ENCODE measurements around the gene LEFTY2.

The LEFTY2 gene

GRCh38 chr1:225906467-225906866 lies 34.6 kb downstream of the LEFTY2 start:
- Histone ChIP-seq H3K9me3 (ENCODE audit: control insufficient read depth, low read length) (no peaks in the 10 kb centered on the region), H3K18ac (ENCODE audit: low read depth in 1 of 2, low read length in 2 of 2) (no peak overlapping the region), H3K27me3 (ENCODE audit: control insufficient read depth in 1 of 2, insufficient read depth in 1 of 2, low read length in 2 of 2) (peaks cover 0 to 2% of the 10 kb centered on the region in 2 experiments), H2BK15ac (ENCODE audit: low read depth, poor library complexity, severe bottlenecking) (no peak overlapping the region), H2BK120ac (ENCODE audit: low read depth, low read length) (no peak overlapping the region), H3K4me2 (ENCODE audit: low read length, poor library complexity, severe bottlenecking) (no peak overlapping the region), H3K27ac (ENCODE audit: low read length, poor library complexity, severe bottlenecking) (no peak overlapping the region), H3K79me1 (replicated peaks; ENCODE audit: low read length, poor library complexity, severe bottlenecking) (no peaks in the 10 kb centered on the region), H3K4ac (ENCODE audit: low read depth in 1 of 2, low read length in 2 of 2) (no peak overlapping the region), H4K8ac (ENCODE audit: low read length) (no peak overlapping the region), H3K9ac (ENCODE audit: low read length) (no peak overlapping the region), H4K91ac (ENCODE audit: low read length) (no peak overlapping the region), H2AK5ac (ENCODE audit: low read length, severe bottlenecking) (no peak overlapping the region), H3K23ac (ENCODE audit: low read length in 2 of 2) (no peak overlapping the region), H2BK12ac (ENCODE audit: low read length in 2 of 2) (no peak overlapping the region), H3K36me3 (ENCODE audit: control insufficient read depth in 1 of 2, insufficient read depth in 2 of 2, low read depth in 1 of 2, low read length in 2 of 2) (no peaks in the 10 kb centered on the region), H3K4me3 (ENCODE audit: insufficient read depth in 1 of 2, low read depth in 1 of 2, low read length in 2 of 2) (no peak overlapping the region), H2BK5ac (ENCODE audit: low read depth, low read length, poor library complexity, severe bottlenecking) (no peak overlapping the region), H3K14ac (ENCODE audit: low read length in 2 of 2) (no peak overlapping the region), H3K4me1 (ENCODE audit: control insufficient read depth, insufficient read depth, low read depth, low read length) (peaks cover 2% of the 10 kb centered on the region), H2AFZ (ENCODE audit: low read depth, low read length) (no peak overlapping the region)
- no peak for DNase-seq
- 88% methylated on average over 6 of the region's 6 CpGs for WGBS

- H2BK120ac ChIP-seq (ENCODE audit: low read depth, low read length), result no peak overlapping the region
- H3K27ac ChIP-seq (ENCODE audit: low read length, poor library complexity, severe bottlenecking), result no peak overlapping the region
- peaks cover 4% of the 10 kb centered on the region for H3K4me1 ChIP-seq (ENCODE audit: control insufficient read depth, insufficient read depth, low read depth, low read length)
- no peaks in the 10 kb centered on the region for H3K36me3 ChIP-seq (ENCODE audit: control insufficient read depth in 1 of 2, insufficient read depth in 2 of 2, low read depth in 1 of 2, low read length in 2 of 2)
- H2AFZ ChIP-seq (ENCODE audit: low read depth, low read length), result no peak overlapping the region
- no peak overlapping the region for H3K9ac ChIP-seq (ENCODE audit: low read length)
- H3K18ac ChIP-seq (ENCODE audit: low read depth in 1 of 2, low read length in 2 of 2), result no peak overlapping the region
- H3K79me1 ChIP-seq (replicated peaks; ENCODE audit: low read length, poor library complexity, severe bottlenecking), result no peaks in the 10 kb centered on the region
- H2BK15ac ChIP-seq (ENCODE audit: low read depth, poor library complexity, severe bottlenecking), result no peak overlapping the region
- H3K4ac ChIP-seq (ENCODE audit: low read depth in 1 of 2, low read length in 2 of 2), result no peak overlapping the region
- H3K27me3 ChIP-seq (ENCODE audit: control insufficient read depth in 1 of 2, insufficient read depth in 1 of 2, low read length in 2 of 2), result peaks cover 0 to 2% of the 10 kb centered on the region in 2 experiments
- H3K4me2 ChIP-seq (ENCODE audit: low read length, poor library complexity, severe bottlenecking), result no peak overlapping the region
- DNase-seq, result no peak
- H2BK5ac ChIP-seq (ENCODE audit: low read depth, low read length, poor library complexity, severe bottlenecking), result no peak overlapping the region
- H4K91ac ChIP-seq (ENCODE audit: low read length), result peak overlapping the region; percentile 9
- H2BK12ac ChIP-seq (ENCODE audit: low read length in 2 of 2), result no peak overlapping the region
- H4K8ac ChIP-seq (ENCODE audit: low read length), result no peak overlapping the region
- no peak overlapping the region for H2AK5ac ChIP-seq (ENCODE audit: low read length, severe bottlenecking)
- peak overlapping the region in 1 of 2 experiments; percentile 36 for H3K23ac ChIP-seq (ENCODE audit: low read length in 2 of 2)
- WGBS, result 87% methylated on average over 4 of the region's 4 CpGs
- no peaks in the 10 kb centered on the region for H3K9me3 ChIP-seq (ENCODE audit: control insufficient read depth, low read length)
- no peak overlapping the region for H3K4me3 ChIP-seq (ENCODE audit: insufficient read depth in 1 of 2, low read depth in 1 of 2, low read length in 2 of 2)
- H3K14ac ChIP-seq (ENCODE audit: low read length in 2 of 2), result no peak overlapping the region
Measured at GRCh38 chr1:225903623-225904022, 37.4 kb downstream of the LEFTY2 start.

- no peak overlapping the region for H3K18ac ChIP-seq (ENCODE audit: low read depth in 1 of 2, low read length in 2 of 2)
- peak overlapping the region in 1 of 2 experiments; percentile 61 for H3K14ac ChIP-seq (ENCODE audit: low read length in 2 of 2)
- no peak overlapping the region for H4K8ac ChIP-seq (ENCODE audit: low read length)
- H2BK15ac ChIP-seq (ENCODE audit: low read depth, poor library complexity, severe bottlenecking), result no peak overlapping the region
- no peak overlapping the region for H3K9ac ChIP-seq (ENCODE audit: low read length)
- H3K4ac ChIP-seq (ENCODE audit: low read depth in 1 of 2, low read length in 2 of 2), result no peak overlapping the region
- H2BK12ac ChIP-seq (ENCODE audit: low read length in 2 of 2), result no peak overlapping the region
- WGBS, result 23% methylated on average over 3 of the region's 4 CpGs
- no peak for DNase-seq
- H2BK120ac ChIP-seq (ENCODE audit: low read depth, low read length), result no peak overlapping the region
- no peaks in the 10 kb centered on the region for H3K79me1 ChIP-seq (replicated peaks; ENCODE audit: low read length, poor library complexity, severe bottlenecking)
- H2AK5ac ChIP-seq (ENCODE audit: low read length, severe bottlenecking), result no peak overlapping the region
- H3K36me3 ChIP-seq (ENCODE audit: control insufficient read depth in 1 of 2, insufficient read depth in 2 of 2, low read depth in 1 of 2, low read length in 2 of 2), result no peaks in the 10 kb centered on the region
- H4K91ac ChIP-seq (ENCODE audit: low read length), result no peak overlapping the region
- H2AFZ ChIP-seq (ENCODE audit: low read depth, low read length), result no peak overlapping the region
- no peak overlapping the region for H3K4me3 ChIP-seq (ENCODE audit: insufficient read depth in 1 of 2, low read depth in 1 of 2, low read length in 2 of 2)
- H3K4me1 ChIP-seq (ENCODE audit: control insufficient read depth, insufficient read depth, low read depth, low read length), result peaks cover 9% of the 10 kb centered on the region
- no peaks in the 10 kb centered on the region for H3K27me3 ChIP-seq (ENCODE audit: control insufficient read depth in 1 of 2, insufficient read depth in 1 of 2, low read length in 2 of 2)
- no peak overlapping the region for H2BK5ac ChIP-seq (ENCODE audit: low read depth, low read length, poor library complexity, severe bottlenecking)
- no peaks in the 10 kb centered on the region for H3K9me3 ChIP-seq (ENCODE audit: control insufficient read depth, low read length)
- H3K23ac ChIP-seq (ENCODE audit: low read length in 2 of 2), result no peak overlapping the region
- H3K27ac ChIP-seq (ENCODE audit: low read length, poor library complexity, severe bottlenecking), result no peak overlapping the region
- H3K4me2 ChIP-seq (ENCODE audit: low read length, poor library complexity, severe bottlenecking), result no peak overlapping the region
Measured at GRCh38 chr1:225899044-225899925, 41.7 kb downstream of the LEFTY2 start.

DNA sequence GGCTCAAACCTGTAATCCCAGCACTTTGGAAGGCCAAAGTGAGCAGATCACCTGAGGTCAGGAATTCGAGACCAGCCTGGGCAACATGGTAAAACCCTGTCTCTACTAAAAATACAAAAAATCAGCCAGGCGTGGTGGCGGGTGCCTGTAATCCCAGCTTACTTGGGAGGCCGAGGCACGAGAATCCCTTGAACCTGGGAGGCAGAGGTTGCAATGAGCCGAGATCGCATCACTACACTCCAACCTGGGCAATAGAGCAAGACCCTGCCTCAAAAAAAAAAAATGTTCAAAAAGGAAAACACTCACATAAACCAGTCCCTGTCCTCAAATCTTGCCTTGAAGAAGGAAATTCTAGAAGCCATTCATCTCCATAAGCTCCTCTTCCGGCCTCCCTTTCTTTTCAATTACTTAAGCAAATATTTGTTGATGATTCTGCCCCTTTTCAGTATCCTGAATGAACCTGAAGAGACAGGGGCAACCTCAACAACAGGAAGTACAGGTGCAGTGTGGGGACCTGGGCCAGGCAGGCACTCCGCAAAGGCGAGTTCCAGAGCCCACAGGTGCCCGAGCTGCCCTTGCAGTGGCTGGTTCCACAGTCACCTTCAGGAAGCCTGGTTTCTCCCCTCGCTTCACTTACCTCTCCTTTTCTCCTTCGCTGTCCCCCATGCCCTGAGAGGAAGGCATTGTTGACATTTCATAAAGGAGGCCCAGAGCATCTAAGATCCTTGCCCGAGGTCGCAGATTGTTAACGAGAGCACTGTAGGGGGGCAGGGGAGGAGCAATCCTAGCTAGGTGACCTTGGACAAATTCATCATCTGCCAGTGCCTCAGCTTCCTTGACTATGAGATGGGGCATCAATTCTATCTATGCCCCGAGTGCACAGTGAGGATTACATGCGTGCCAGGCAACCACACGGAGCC lies 43.2 kb downstream of the LEFTY2 start:
- no peak overlapping the region for H3K4me2 ChIP-seq (ENCODE audit: low read length, poor library complexity, severe bottlenecking)

More for the DNA sequence above, 43.2 kb downstream of the LEFTY2 start:
- no peak overlapping the region for H4K8ac ChIP-seq (ENCODE audit: low read length)
- no peak overlapping the region for H3K4ac ChIP-seq (ENCODE audit: low read depth in 1 of 2, low read length in 2 of 2)
- H3K27ac ChIP-seq (ENCODE audit: low read length, poor library complexity, severe bottlenecking), result no peak overlapping the region
- H3K4me3 ChIP-seq (ENCODE audit: insufficient read depth in 1 of 2, low read depth in 1 of 2, low read length in 2 of 2), result no peak overlapping the region
- H2BK15ac ChIP-seq (ENCODE audit: low read depth, poor library complexity, severe bottlenecking), result no peak overlapping the region
- H3K18ac ChIP-seq (ENCODE audit: low read depth in 1 of 2, low read length in 2 of 2), result no peak overlapping the region
- H3K9ac ChIP-seq (ENCODE audit: low read length), result no peak overlapping the region
- H2AK5ac ChIP-seq (ENCODE audit: low read length, severe bottlenecking), result no peak overlapping the region
- H3K4me1 ChIP-seq (ENCODE audit: control insufficient read depth, insufficient read depth, low read depth, low read length), result peaks cover 9% of the 10 kb centered on the region
- 88% methylated on average over 19 of the region's 19 CpGs for WGBS
- no peak overlapping the region for H3K14ac ChIP-seq (ENCODE audit: low read length in 2 of 2)
- H2AFZ ChIP-seq (ENCODE audit: low read depth, low read length), result no peak overlapping the region
- no peak overlapping the region for H3K23ac ChIP-seq (ENCODE audit: low read length in 2 of 2)
- H2BK5ac ChIP-seq (ENCODE audit: low read depth, low read length, poor library complexity, severe bottlenecking), result no peak overlapping the region
- no peaks in the 10 kb centered on the region for H3K79me1 ChIP-seq (replicated peaks; ENCODE audit: low read length, poor library complexity, severe bottlenecking)
- no peak overlapping the region for H2BK120ac ChIP-seq (ENCODE audit: low read depth, low read length)
- H3K27me3 ChIP-seq (ENCODE audit: control insufficient read depth in 1 of 2, insufficient read depth in 1 of 2, low read length in 2 of 2), result no peaks in the 10 kb centered on the region
- no peak overlapping the region for H4K91ac ChIP-seq (ENCODE audit: low read length)
- DNase-seq, result no peak
- H3K9me3 ChIP-seq (ENCODE audit: control insufficient read depth, low read length), result no peaks in the 10 kb centered on the region
- H3K36me3 ChIP-seq (ENCODE audit: control insufficient read depth in 1 of 2, insufficient read depth in 2 of 2, low read depth in 1 of 2, low read length in 2 of 2), result no peaks in the 10 kb centered on the region
- H2BK12ac ChIP-seq (ENCODE audit: low read length in 2 of 2), result no peak overlapping the region

Measured in mesenchymal stem cell (in vitro differentiated cells and primary cell).